Measurements from ENCODE around the gene CHMP2A. TPM values are rescaled to one million over a fixed set of nuclear protein-coding genes. Genes with fewer than 3 reads are reported as not detected.
A peak's percentile ranks its signal among the peaks of the same experiment; 100 is the strongest.

The CHMP2A gene
- total and polyA plus RNA-seq, 2 of the 8 experiments (the other 6 are each of a cell fraction or from before 2014, with no cell fraction given) = 70.0 to 132 TPM

DNA sequence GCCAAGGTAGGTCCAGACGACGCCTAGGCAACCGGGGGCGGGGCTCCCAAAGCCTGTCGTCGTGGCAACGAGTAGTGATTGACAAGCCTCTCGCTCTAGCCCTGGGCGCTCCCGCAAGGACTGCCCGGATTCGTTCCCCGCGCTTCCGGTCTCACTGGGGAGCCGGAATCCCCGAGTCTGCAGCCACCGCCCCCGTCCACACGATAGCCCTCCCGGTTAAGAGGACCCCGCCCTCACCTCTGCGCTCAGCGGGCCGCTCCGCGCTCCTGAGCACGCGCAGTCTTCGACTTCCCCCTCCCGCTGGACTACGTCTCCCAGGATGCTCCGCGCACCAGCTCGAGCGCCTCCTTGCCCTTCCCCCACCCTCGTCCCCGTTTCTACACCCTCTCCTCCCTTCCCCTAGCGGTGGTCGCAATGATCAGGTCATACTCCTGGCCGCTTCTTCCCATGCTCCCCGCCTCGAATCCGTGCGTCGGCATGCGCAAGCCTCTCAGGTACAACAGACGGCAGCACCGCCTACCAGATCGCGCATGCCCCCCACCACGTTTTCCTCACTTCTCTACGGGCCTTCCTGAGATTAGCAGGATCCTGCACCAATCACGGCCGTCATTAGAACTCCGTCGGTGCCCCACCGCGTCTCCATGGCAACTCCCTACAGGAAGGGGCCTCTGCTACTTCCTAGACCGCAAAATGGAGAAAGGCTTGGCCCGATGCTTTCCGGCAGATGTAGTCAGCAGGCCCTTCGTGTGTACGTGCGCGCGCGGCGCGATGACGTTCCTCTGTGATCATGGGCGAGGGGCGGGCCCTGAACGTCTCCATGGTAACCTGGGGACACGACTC, 18.1 kb upstream of the CHMP2A start, which contains the start of gene MZF1:
TSS of gene MZF1 (minus strand) at position 518 of the 840 bp plus-strand sequence. CDS start 1,946 bp downstream, outside the sequence.
- no peak within 1 kb of the TSS for H2BK120ac ChIP-seq (replicated peaks; ENCODE audit: low read depth, low read length)
- no peaks in the 10 kb centered on the region for H3K27me3 ChIP-seq (replicated peaks in 1 of 4; ENCODE audit: control insufficient read depth in 3 of 4, extremely low read depth in 1 of 4, insufficient read depth in 3 of 4, low read length in 3 of 4)
- CTCF ChIA-PET (ENCODE audit: partially characterized antibody) = interaction anchor here (1.0 to 2.4 kb wide), 4 partner anchors 8 to 54 kb away, joined by 3 to 14 read pairs (median 4); partner anchors contain the start of gene UBE2M
- H2BK15ac ChIP-seq (ENCODE audit: low read length) = peak within 1 kb of the TSS; percentile 75; the same call in 1 of the 2 replicates
- H3K23me2 ChIP-seq (ENCODE audit: low read depth, low read length) = peaks cover 17% of the 10 kb centered on the region
- H3K4ac ChIP-seq (replicated peaks; ENCODE audit: insufficient read length, low read depth, low read length) = peak within 1 kb of the TSS; percentile 72
- peak within 1 kb of the TSS; percentile 100 for H2BK5ac ChIP-seq (ENCODE audit: low read depth, low read length)
- peak within 1 kb of the TSS; percentile 94 for H4K5ac ChIP-seq (ENCODE audit: insufficient read length, low read depth, low read length)
- peaks cover 0 to 11% (median 1%) of the 10 kb centered on the region in 4 experiments; a peak in 3 of 7 replicates for H3K4me1 ChIP-seq (replicated peaks in 1 of 4; ENCODE audit: control insufficient read depth in 3 of 4, insufficient read depth in 4 of 4, low read length in 3 of 4)
- POLR2A ChIA-PET (ENCODE audit: partially characterized antibody) = interaction anchor here (0.6 to 17.2 kb wide), 6 partner anchors 12 to 490 kb away, joined by 3 to 434 read pairs (median 4); partner anchors contain the start of genes CHMP2A, TRIM28, UBE2M and ZBTB45
- H3K79me1 ChIP-seq (ENCODE audit: low read depth, low read length) = no peaks in the 10 kb centered on the region
- peak within 1 kb of the TSS; percentile 82 for H3K56ac ChIP-seq (replicated peaks; ENCODE audit: insufficient read length, low read depth, low read length)
- H2AFZ ChIP-seq (ENCODE audit: low read length) = 0 out of 2 replicates have a peak within 1 kb of the TSS, but pooled peaks have one; percentile 18
- peaks cover 0 to 2% of the 10 kb centered on the region in 2 experiments for H4K20me1 ChIP-seq (replicated peaks in 1 of 2; ENCODE audit: control insufficient read depth in 1 of 2, insufficient read depth in 2 of 2, low read length in 2 of 2)
- H3K4me2 ChIP-seq (ENCODE audit: insufficient read depth in 1 of 2, low read depth in 2 of 2, low read length in 2 of 2) = peak within 1 kb of the TSS; percentile 63 to 72
- no peaks in the 10 kb centered on the region for H3K79me2 ChIP-seq (ENCODE audit: control insufficient read depth in 1 of 2, insufficient read depth in 2 of 2, low read length in 2 of 2)
- H3K14ac ChIP-seq (ENCODE audit: insufficient read length) = no peak within 1 kb of the TSS
- H3K23ac ChIP-seq (ENCODE audit: insufficient read length) = no peak within 1 kb of the TSS
- H2AK5ac ChIP-seq (ENCODE audit: low read depth, low read length) = no peak within 1 kb of the TSS
- peak within 1 kb of the TSS; percentile 98 for H2BK12ac ChIP-seq (ENCODE audit: low read depth, low read length)
- H3K27ac ChIP-seq (ENCODE audit: low read depth, low read length) = peak within 1 kb of the TSS; percentile 98
- peaks cover 2 to 6% (median 5%) of the 10 kb centered on the region in 4 experiments; a peak in 3 of 8 replicates for H3K36me3 ChIP-seq (ENCODE audit: control insufficient read depth in 2 of 4, insufficient read depth in 4 of 4, low read length in 3 of 4)
- FAIRE-seq (peak; percentile 91), DNase-seq (ENCODE audit: low read depth in 1 of 2, low spot score in 2 of 2) (peak; percentile 99 to 100)
- 1% methylated on average over 49 of the region's 75 CpGs; no CpG with 5 or more reads in 1 of the 2 experiments for WGBS, 2 experiments (ENCODE audit: extremely low coverage in 1 of 2, insufficient coverage in 1 of 2, insufficient read length in 1 of 2, insufficient replicate concordance in 2 of 2, low coverage in 1 of 2, low lambda C conversion rate in 2 of 2, missing lambda C conversion rate in 1 of 2)
- H3K9me3 ChIP-seq (ENCODE audit: insufficient read depth in 2 of 2, low read depth in 1 of 2, low read length in 1 of 2) = no peaks in the 10 kb centered on the region
- H4K8ac ChIP-seq (ENCODE audit: extremely low read depth, insufficient read depth, low read length) = peak within 1 kb of the TSS; percentile 96
- peak within 1 kb of the TSS in 3 of 4 experiments; percentile 88 to 97 (median 95); a peak in 6 of 7 replicates for H3K9ac ChIP-seq (replicated peaks in 1 of 4; ENCODE audit: extremely low read depth in 1 of 4, low read depth in 3 of 4, low read length in 3 of 4)
- H4K91ac ChIP-seq (replicated peaks; ENCODE audit: insufficient read length, low read length) = peak within 1 kb of the TSS; percentile 96
- peak within 1 kb of the TSS; percentile 70 to 87 (median 78) for H3K4me3 ChIP-seq (ENCODE audit: extremely low read depth in 1 of 4, insufficient read depth in 2 of 4, low read depth in 3 of 4, low read length in 4 of 4)
- peak within 1 kb of the TSS; percentile 99 for H3K18ac ChIP-seq (ENCODE audit: extremely low read depth, low read length)
- H2BK20ac ChIP-seq (ENCODE audit: low read length) = no peak within 1 kb of the TSS
- TF ChIP-seq ZNF274 (IDR thresholded peaks at IDR 0.05; ENCODE audit: borderline replicate concordance, extremely low read depth, low read length) = no peak
- no peak for TF ChIP-seq TAF7 (optimal IDR thresholded peaks at IDR 0.05; ENCODE audit: borderline replicate concordance, low read depth, low read length)
- no peak for TF ChIP-seq CBX5 (IDR thresholded peaks at IDR 0.05; ENCODE audit: low read depth, low read length)
- TF ChIP-seq CTBP2 (IDR thresholded peaks at IDR 0.05; ENCODE audit: borderline replicate concordance, insufficient read depth, insufficient read length, low read length) = no peak
- TF ChIP-seq TAF1 (IDR thresholded peaks at IDR 0.05; ENCODE audit: low read depth, low read length) = 0 out of 2 replicates have a peak, but pooled peaks have one; percentile 47
- no peak for TF ChIP-seq SIRT6 (IDR thresholded peaks at IDR 0.05; ENCODE audit: low read length)
- peak; percentile 21; the same call in 1 of the 2 replicates for TF ChIP-seq TBP (IDR thresholded peaks at IDR 0.05; ENCODE audit: low read depth, low read length)
- TF ChIP-seq, protein P1, sequence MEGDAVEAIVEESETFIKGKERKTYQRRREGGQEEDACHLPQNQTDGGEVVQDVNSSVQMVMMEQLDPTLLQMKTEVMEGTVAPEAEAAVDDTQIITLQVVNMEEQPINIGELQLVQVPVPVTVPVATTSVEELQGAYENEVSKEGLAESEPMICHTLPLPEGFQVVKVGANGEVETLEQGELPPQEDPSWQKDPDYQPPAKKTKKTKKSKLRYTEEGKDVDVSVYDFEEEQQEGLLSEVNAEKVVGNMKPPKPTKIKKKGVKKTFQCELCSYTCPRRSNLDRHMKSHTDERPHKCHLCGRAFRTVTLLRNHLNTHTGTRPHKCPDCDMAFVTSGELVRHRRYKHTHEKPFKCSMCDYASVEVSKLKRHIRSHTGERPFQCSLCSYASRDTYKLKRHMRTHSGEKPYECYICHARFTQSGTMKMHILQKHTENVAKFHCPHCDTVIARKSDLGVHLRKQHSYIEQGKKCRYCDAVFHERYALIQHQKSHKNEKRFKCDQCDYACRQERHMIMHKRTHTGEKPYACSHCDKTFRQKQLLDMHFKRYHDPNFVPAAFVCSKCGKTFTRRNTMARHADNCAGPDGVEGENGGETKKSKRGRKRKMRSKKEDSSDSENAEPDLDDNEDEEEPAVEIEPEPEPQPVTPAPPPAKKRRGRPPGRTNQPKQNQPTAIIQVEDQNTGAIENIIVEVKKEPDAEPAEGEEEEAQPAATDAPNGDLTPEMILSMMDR (IDR thresholded peaks at IDR 0.05; ENCODE audit: control extremely low read depth in 1 of 3, insufficient read depth in 1 of 3, low read depth in 1 of 3, low read length in 3 of 3) = peak in 2 of 3 experiments; percentile 16 to 17; a peak in 2 of 4 replicates

All from H1 (cell line).